OCI-LY3 (cell line): ENCODE results near the gene CTAGE1.

Experiments used
- CTCF ChIP-seq: fragments of 200-600, 300-600 bp; sonication (generic); IDR thresholded peaks from 2 replicates; pipeline ENCODE4 v1.5.1; 2014; ENCODE audit warnings: antibody characterized with exemption, low read length, low read depth
- EZH2phosphoT487 ChIP-seq: fragments of 200-600 bp; shearing (Covaris generic); IDR thresholded peaks from 2 replicates; pipeline ENCODE4 v1.6.1; 2018; ENCODE audit warnings: antibody characterized with exemption, mixed run types, low read depth

DNA sequence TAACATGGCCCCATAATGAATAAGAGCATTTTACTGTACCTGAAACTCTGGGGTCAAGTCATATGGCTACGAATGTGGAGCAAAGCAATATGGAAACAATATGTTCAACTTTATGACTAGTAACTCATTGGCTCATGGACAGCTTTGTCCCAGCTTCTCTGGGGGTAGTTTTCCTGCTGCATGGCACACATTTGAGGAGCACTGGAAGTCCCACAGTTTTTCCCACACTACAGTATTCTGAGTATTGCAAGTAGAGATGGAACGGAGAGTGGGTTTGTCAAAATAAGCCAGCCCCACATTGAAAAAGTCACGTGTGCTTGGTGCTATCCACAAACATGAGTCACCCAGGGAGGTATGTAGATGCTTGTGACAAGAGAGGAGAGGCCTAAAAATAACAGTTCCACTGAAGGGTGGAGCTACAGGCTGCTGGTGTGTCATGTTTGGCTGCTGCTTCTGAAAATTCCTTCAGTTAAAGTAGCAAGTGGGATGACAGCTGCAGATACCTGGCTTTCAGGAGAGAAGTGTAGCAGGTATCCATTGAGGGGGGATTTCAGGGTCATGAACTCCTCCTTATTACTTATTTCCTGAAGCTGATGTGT, 48.2 kb upstream of the CTAGE1 start:
- TF ChIP-seq CTCF (no peak), EZH2phosphoT487 (no peak)
